Adipose tissue (tissue), 3 donors: ENCODE measurements around the gene CHRM1. TPM values are rescaled to one million over a fixed set of nuclear protein-coding genes. Genes with fewer than 3 reads are reported as not detected.
"Not testable (repeated sequence)": the region's sequence is repeated elsewhere in the genome, so short reads cannot be mapped to it uniquely, and the experiment has no call there.

Experiments
- H3K27ac ChIP-seq: one replicate; pipeline ENCODE4 v1.5.1; 2013; ENCODE audit warnings: low read depth, low read length
- WGBS, 3 donors: extraction: QIAGEN DNeasy Blood & Tissue Kit; methylation state at CpG; one replicate each; pipeline ENCODE4 v1.1.7; 2013; 5-methylcytosine and 5-hydroxymethylcytosine counted together
- polyA plus RNA-seq, 3 donors: library from polyadenylated mRNA; stranded (reverse); fragments of 200-250 nt; gene quantifications; one replicate each; pipeline ENCODE4 v1.2.3, GENCODE V29; 2013
- donor health status: healthy with polysubstance abuse.
- donor health status: Bipolar disorder and iron deficiency.
- donor health status: healthy.

The CHRM1 gene
- under 1 TPM in 1 of 3 donors, not detected in 2; 0.10 TPM for polyA plus RNA-seq

- no peak within 1 kb of the TSS for H3K27ac ChIP-seq
- WGBS, 3 donors, result 23 to 42% (median 34%) methylated on average over 9 of the region's 9 CpGs
These were observed at the start of gene CHRM1 for GRCh38 chr11:62921201-62921572. CHRM1 (minus strand) TSS chr11:62921363; CDS start chr11:62911100, 10,263 bp downstream.

GRCh38 chr11:62965574-62965973 lies 44.4 kb upstream of the CHRM1 start:
- 57 to 75% (median 68%) methylated on average over 2 of the region's 2 CpGs for WGBS, 3 donors
- no peak overlapping the region for H3K27ac ChIP-seq

DNA sequence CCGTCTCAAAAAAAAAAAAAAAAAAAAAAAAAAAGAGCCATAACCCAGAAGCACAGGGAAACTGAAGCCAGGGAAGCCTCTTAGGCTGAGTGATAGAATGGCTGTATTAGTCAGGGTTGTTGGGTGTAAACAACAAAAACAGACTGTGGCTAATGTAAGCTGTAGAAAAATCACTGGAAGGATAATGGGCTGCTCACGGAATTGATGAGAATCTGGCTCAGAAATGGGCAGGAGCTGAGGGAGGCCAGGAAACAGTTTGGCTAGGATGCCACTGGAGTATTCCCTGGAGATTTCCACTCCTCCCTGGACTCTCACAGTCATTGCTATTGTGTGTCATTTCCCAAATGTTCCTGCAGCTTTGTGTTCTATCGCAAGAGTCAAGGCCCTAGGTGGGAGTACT lies 41.2 kb upstream of the CHRM1 start:
- H3K27ac ChIP-seq, result no peak overlapping the region
- 65 to 88% (median 80%) methylated on average over 3 of the region's 3 CpGs for WGBS, 3 donors

- no peak overlapping the region for H3K27ac ChIP-seq
- 61 to 85% (median 76%) methylated on average over 4 of the region's 4 CpGs for WGBS, 3 donors
These were observed 39.9 kb upstream of the CHRM1 start for GRCh38 chr11:62961017-62961570.

DNA sequence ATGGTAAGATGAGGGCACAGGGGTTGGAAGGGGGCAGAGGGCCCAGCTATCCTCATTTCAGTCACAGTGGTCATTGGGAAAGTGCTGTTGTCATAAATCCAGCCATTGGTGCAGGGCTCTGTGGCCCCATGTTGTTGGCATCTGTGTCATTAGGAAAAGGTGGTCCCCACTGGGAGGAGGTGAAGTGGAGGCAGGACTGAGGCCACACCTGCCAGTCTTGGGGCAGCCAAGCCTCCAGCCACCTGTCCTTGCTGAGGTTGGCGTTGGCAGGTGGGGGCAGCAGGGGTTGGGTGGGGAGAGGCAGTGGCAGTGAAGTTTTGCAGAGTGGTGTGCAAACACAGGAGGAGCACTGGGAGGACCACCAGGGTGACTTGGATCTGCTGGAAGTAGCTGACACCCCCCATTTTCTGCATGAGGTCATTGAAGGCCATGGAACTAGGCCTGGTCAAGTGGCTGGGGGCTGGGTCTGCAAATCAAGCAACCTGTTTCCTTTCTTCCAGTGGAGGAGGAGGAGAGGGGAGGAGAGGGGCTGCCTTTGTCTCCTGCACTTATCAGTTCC lies 38.3 kb upstream of the CHRM1 start:
- H3K27ac ChIP-seq, result no peak overlapping the region
- 83 to 100% (median 100%) methylated on average over 1 of the region's 1 CpG for WGBS, 3 donors

DNA sequence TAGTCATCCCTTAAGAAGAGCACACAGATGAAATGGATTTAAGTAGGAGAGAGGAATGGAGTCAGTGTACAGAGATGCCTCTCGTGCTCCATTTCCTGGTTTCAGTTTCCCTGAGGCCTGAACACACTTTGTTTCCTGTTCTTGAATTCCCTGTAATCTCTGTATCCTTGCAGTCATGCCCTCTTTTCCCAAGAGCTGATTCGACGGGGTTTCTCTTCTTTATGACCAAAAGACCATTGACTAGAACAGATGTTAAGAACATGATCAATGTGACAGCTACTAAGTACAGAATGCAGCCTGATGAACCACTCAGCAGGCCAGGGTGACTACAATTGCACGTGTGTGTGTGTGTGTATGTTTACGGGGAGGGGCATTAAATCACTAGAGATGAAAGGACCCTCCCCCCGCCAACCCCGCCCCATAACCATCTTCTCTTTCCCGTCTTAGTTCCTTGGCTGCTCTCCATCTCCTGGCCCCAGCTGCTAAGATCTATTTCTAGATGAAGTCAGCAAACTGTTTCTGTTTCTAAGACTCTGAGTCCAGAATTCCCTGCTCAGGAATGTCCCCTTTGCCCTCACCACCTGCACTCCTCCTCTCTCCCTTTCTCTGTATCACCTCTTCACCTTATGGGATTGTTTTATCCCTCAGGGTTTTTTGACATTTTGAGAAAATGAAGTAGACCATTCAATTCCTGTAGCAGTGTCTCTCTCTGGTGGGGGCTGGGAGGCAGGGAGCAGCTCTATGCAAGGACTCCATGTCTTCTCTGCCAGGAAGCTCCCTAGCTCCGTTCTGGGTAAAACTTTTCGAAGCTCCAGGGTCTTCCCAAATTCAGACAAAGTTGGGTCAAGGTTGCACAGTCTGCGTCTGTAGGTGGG lies 37.6 kb upstream of the CHRM1 start:
- H3K27ac ChIP-seq, result no peak overlapping the region
- WGBS, 3 donors, result 21 to 57% (median 30%) methylated on average over 11 of the region's 11 CpGs

DNA sequence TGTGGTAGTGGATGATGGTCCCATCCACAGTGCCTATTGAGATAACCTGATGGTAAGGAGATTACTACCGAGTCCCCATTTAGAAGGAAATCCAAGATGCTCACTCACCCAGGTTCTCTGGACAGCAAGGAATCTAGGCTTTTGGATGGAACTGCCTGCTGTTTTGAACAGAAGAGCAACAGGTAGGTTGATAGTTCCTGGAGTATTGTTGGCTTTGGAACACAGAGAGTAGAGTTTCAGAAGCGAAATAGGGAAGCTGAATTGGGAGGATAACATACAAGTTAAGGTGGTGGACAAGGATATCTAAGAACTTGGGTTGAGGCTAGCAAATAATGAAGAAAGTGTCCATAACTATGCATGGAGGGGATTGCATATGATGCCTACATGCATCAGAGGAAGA lies 36.0 kb upstream of the CHRM1 start:
- 92 to 94% (median 94%) methylated on average over 2 of the region's 2 CpGs for WGBS, 3 donors
- H3K27ac ChIP-seq, result no peak overlapping the region

DNA sequence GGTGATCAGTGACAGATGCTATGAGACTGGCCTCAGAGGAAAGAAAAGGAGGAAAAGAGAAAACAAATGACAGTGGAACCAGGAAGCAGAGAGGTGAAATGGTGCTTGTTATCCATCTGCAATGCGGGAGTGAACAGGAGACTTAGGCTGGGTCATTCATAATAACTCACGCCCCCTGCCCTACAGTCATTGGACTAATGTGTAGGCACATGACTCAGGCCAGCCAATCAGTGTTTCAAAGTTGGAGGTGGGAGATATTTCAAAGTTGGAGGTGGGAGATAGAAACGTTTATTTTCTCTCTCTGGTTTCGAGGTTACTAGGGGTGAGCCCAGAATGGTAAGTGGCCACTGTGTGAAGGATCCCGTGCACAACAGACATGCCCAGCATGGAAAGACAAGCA lies 33.3 kb upstream of the CHRM1 start:
- no peak overlapping the region for H3K27ac ChIP-seq
- WGBS, 3 donors, result 73 to 77% (median 75%) methylated on average over 5 of the region's 5 CpGs

- 80 to 86% (median 83%) methylated on average over 4 of the region's 4 CpGs for WGBS, 3 donors
- H3K27ac ChIP-seq, result no peak overlapping the region
These were observed 32.6 kb upstream of the CHRM1 start for GRCh38 chr11:62953811-62954210.

DNA sequence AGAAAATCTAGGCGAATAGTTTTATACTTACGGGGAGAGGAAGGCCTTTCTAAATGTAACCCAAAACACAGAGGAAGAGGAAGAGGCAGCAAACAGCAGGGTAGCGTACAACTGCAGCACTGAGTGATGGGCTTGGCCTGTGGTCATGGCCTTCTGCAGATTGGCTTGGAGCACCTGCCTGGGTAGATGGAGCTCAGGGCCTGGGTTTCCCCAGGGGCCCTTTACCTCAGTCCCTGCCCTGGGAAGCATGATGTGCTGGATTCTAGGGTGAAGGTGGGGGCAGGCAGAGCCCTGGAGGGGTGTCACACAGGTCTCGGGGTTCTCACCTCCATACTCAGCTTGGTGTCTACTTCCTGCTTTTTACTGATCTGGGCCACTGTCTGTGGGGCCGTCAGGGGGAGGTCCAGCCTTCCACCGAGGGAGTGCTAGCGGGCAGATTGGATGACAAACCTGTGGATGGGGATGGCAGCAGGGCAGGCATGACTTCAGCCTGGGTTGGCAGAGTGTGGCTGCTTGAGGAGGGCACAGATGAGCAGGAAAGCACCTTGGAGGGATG lies 27.7 kb upstream of the CHRM1 start:
- H3K27ac ChIP-seq, result no peak overlapping the region
- WGBS, 3 donors, result 80 to 82% (median 80%) methylated on average over 7 of the region's 7 CpGs

- not testable (repeated sequence) for H3K27ac ChIP-seq
- 92 to 95% (median 94%) methylated on average over 10 of the region's 10 CpGs for WGBS, 3 donors
These were observed 24.4 kb upstream of the CHRM1 start for GRCh38 chr11:62945538-62945937.

DNA sequence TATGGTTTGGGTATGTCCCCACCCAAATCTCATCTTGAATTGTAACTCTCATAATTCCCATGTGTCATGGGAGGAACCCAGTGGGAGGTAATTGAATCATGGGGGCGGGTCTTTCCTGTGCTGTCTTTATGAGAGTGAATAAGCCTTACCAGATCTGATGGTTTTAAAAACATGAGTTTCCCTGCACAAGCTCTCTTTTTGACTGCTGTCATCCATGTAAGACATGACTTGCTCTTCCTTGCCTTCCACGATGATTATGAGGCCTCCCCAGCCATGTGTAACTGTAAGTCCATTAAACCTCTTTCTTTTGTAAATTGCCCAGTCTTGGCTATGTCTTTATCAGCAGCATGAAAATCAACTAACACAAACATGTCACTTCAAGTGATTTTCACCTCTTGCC lies 16.4 kb upstream of the CHRM1 start:
- not testable (repeated sequence) for H3K27ac ChIP-seq
- 73 to 90% (median 84%) methylated on average over 2 of the region's 2 CpGs for WGBS, 3 donors

DNA sequence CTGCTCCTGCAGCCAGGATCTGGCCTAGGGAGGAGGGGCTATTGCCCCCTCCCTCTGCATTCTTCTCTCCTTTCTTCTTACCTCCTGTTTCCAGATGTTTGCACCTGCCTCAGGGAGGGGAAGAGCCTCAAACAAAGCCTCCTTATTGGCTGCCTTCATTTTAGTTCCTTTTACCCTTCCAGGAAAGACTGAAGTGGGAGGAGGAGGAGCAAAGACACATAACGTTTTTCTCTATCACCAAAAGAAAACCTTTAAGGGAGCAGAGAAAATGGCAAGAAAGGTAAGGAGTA lies 13.3 kb upstream of the CHRM1 start:
- WGBS, 3 donors, result 10 to 43% (median 25%) methylated on average over 1 of the region's 1 CpG
- no peak overlapping the region for H3K27ac ChIP-seq

DNA sequence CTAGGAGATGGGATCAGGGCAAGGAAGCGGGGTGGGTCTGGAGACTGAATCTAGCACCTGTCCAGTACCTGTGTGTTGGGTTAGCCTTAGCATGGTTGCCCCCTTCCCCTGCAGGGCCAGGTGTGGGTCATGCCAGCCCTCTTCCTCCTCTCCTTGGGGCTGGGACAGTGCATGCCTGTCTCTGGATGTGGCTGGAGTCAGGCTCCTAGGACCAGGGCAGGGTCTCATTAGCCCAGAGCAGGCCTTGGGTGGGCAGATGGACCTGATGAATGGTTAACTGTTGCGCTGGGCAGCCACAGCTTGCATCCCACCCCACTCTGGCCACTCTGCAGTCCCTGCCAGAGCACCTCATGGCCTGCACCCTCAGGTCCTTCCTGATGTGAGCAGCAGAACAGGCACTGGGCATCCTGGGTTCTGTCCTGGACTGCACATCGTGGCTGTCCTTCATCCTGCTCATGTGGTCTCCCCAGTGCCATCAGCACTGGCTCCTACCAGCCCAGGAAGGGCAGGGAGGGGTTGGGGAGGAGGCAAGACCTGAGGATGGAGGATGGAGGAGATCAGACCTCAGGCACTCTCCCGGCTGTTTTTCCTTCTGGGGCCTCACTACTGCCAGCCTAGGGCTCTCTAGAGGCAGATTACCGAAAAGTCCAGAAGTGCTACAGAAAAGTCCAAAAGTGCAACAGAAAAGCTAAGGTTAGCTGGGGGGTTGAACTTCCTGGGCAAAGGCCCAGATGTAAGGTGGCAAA lies 12.8 kb upstream of the CHRM1 start:
- no peak overlapping the region for H3K27ac ChIP-seq
- 83 to 95% (median 95%) methylated on average over 5 of the region's 5 CpGs for WGBS, 3 donors

GRCh38 chr11:62933285-62933684 lies 12.1 kb upstream of the CHRM1 start:
- 76 to 83% (median 79%) methylated on average over 13 of the region's 13 CpGs for WGBS, 3 donors
- no peak overlapping the region for H3K27ac ChIP-seq

DNA sequence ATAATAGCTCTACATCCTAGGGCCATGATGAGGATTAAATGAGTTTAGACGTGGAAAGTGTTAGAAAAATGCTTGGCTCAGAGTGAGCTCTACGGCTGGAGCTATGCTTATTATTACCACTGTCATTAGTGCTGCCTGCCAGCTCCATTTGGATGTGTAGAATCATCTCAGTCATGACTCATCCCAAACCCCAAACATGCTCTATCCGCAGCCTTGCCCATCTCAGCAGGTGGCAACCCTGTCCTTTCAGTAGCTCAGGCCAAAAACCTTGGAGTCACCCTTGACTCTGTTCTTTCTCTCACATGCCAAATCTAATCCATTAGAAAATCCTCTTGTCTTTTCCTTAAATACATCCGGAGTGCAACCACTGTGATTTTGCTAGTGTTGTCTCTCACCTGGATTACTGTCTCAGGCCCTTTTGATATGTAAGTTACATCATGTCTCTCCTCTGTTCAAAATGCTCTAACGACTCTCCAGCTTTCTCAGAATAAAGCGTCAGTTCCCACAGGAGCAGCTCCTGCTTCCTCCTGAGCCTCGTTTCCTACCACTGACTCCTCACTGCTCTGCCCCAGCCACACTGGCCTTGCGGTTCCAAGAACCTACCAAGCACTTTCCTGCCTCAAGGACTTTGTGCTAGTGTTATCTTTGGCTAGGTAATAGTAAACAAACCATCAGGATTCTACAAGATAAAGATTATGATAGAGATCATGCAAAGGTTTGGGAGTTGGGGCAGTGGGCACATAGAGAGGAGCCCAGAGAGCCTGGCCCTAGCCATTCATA lies 10.5 kb upstream of the CHRM1 start:
- H3K27ac ChIP-seq, result no peak overlapping the region
- WGBS, 3 donors, result 60 to 68% (median 65%) methylated on average over 8 of the region's 8 CpGs

- WGBS, 3 donors, result 26 to 59% (median 53%) methylated on average over 1 of the region's 1 CpG
- no peak overlapping the region for H3K27ac ChIP-seq
These were observed 9.5 kb upstream of the CHRM1 start for GRCh38 chr11:62930666-62931065.

DNA sequence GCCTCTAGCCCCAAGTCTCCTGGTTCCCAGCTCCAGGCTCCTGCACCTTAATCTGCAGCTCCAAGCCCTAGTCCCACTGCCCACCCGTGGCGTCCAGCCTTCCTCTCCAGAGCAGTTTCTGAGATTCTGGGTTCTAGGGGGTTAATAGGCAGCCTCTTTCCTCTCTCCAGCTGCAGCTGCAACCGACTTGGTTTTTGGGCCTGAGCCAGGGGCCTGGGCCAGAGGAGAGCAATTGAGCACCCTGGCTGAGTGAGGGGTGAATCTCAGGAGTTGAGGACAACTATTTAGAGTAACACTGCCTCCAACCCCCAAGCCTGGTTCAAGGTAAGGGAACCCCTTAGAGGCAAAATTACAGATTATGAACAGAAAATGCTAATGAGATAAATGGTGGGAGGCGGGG lies 9.0 kb upstream of the CHRM1 start:
- no peak overlapping the region for H3K27ac ChIP-seq
- 40 to 65% (median 61%) methylated on average over 4 of the region's 4 CpGs for WGBS, 3 donors
